Measurements from ENCODE around the gene MSANTD2.

DNA sequence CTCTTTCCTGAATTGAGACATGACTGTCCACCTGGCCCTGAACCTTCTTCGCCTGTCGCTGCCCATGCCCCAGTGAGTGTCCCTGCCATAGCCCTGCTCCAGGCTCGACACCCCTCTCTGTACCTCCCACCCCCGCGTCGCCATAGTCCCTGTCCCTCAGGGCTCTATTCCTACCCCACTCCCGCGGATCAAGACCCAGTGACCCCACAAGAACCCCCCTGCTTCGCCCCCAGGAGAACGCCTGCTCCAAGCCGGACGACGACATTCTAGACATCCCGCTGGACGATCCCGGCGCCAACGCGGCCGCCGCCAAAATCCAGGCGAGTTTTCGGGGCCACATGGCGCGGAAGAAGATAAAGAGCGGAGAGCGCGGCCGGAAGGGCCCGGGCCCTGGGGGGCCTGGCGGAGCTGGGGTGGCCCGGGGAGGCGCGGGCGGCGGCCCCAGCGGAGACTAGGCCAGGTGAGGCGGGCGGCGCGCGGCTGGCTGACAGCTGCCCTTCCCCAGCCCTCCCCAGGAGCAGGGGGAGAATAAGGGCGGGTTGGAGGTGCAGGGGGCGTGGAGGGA, 54.9 kb downstream of the MSANTD2 start:
- no peak for TF ChIP-seq POLR2A (IDR thresholded peaks at IDR 0.05; ENCODE audit: low read depth, low read length)
- no peak for TF ChIP-seq CTCF (conservative IDR thresholded peaks at IDR 0.05; ENCODE audit: low read depth, low read length)
- TF ChIP-seq SMC3 (IDR thresholded peaks at IDR 0.05; ENCODE audit: low read depth, low read length): no peak
- TF ChIP-seq FOS (IDR thresholded peaks at IDR 0.05; ENCODE audit: low read depth, low read length): no peak
- TF ChIP-seq CHD1 (IDR thresholded peaks at IDR 0.05; ENCODE audit: low read depth, low read length): no peak
- TF ChIP-seq USF2 (IDR thresholded peaks at IDR 0.05; ENCODE audit: low read depth, low read length): no peak
- TF ChIP-seq CEBPB (IDR thresholded peaks at IDR 0.05; ENCODE audit: low read depth, low read length): no peak
- TF ChIP-seq MAZ (IDR thresholded peaks at IDR 0.05; ENCODE audit: borderline replicate concordance, low read depth, low read length): no peak
- TF ChIP-seq MAFK (IDR thresholded peaks at IDR 0.05; ENCODE audit: low read depth, low read length): no peak
- TF ChIP-seq ELK1 (IDR thresholded peaks at IDR 0.05; ENCODE audit: borderline replicate concordance, low read depth, low read length): no peak
